ENCODE data around the gene TLX2.
A peak's percentile ranks its signal among the peaks of the same experiment; 100 is the strongest.

The TLX2 gene

GRCh38 chr2:74544634-74545033 is 30.4 kb downstream of the TLX2 start:
- Histone ChIP-seq H4K20me1 (ENCODE audit: insufficient read depth, low read length) (no peaks in the 10 kb centered on the region), H3K4me1 (ENCODE audit: insufficient read depth, low read length, severe bottlenecking) (no peaks in the 10 kb centered on the region), H3K4me3 (ENCODE audit: low read depth, low read length, poor library complexity, severe bottlenecking) (no peak overlapping the region), H3K4me2 (ENCODE audit: low read length) (no peak overlapping the region), H3K79me2 (ENCODE audit: insufficient read depth, low read length) (no peaks in the 10 kb centered on the region), H3K9me2 (ENCODE audit: low read depth, low read length) (no peaks in the 10 kb centered on the region), H3K27me3 (ENCODE audit: insufficient read depth, low read length) (peaks cover 10% of the 10 kb centered on the region), H3K9ac (ENCODE audit: low read length) (no peak overlapping the region), H3F3A (ENCODE audit: insufficient read depth, low read length) (no peaks in the 10 kb centered on the region), H3K9me3 (ENCODE audit: low read length) (no peaks in the 10 kb centered on the region), H3K36me3 (ENCODE audit: insufficient read depth, low read length) (no peaks in the 10 kb centered on the region), H3K27ac (ENCODE audit: low read depth, low read length, poor library complexity, severe bottlenecking) (no peak overlapping the region), H2AFZ (ENCODE audit: low read length) (no peak overlapping the region)
- TF ChIP-seq EZH2 (IDR thresholded peaks at IDR 0.05; ENCODE audit: borderline replicate concordance, low read length) (no peak), CTCF (IDR thresholded peaks at IDR 0.05; ENCODE audit: low read length) (peak; percentile 34; the same call in 1 of the 2 replicates)

GRCh38 chr2:74546004-74546403 is 31.8 kb downstream of the TLX2 start:
- Histone ChIP-seq H3K9me2 (ENCODE audit: low read depth, low read length) (no peaks in the 10 kb centered on the region), H3K4me1 (ENCODE audit: insufficient read depth, low read length, severe bottlenecking) (no peaks in the 10 kb centered on the region), H3K9me3 (ENCODE audit: low read length) (no peaks in the 10 kb centered on the region), H3K79me2 (ENCODE audit: insufficient read depth, low read length) (no peaks in the 10 kb centered on the region), H2AFZ (ENCODE audit: low read length) (no peak overlapping the region), H3K27ac (ENCODE audit: low read depth, low read length, poor library complexity, severe bottlenecking) (no peak overlapping the region), H3K9ac (ENCODE audit: low read length) (no peak overlapping the region), H3K36me3 (ENCODE audit: insufficient read depth, low read length) (no peaks in the 10 kb centered on the region), H3K4me3 (ENCODE audit: low read depth, low read length, poor library complexity, severe bottlenecking) (no peak overlapping the region), H3K4me2 (ENCODE audit: low read length) (no peak overlapping the region), H3F3A (ENCODE audit: insufficient read depth, low read length) (no peaks in the 10 kb centered on the region), H3K27me3 (ENCODE audit: insufficient read depth, low read length) (peaks cover 13% of the 10 kb centered on the region), H4K20me1 (ENCODE audit: insufficient read depth, low read length) (no peaks in the 10 kb centered on the region)
- TF ChIP-seq EZH2 (IDR thresholded peaks at IDR 0.05; ENCODE audit: borderline replicate concordance, low read length) (no peak), CTCF (IDR thresholded peaks at IDR 0.05; ENCODE audit: low read length) (no peak)

GRCh38 chr2:74548285-74548899 is 34.1 kb downstream of the TLX2 start:
- peaks cover 13% of the 10 kb centered on the region for H3K27me3 ChIP-seq (ENCODE audit: insufficient read depth, low read length)
- no peaks in the 10 kb centered on the region for H3K79me2 ChIP-seq (ENCODE audit: insufficient read depth, low read length)
- no peak overlapping the region for H2AFZ ChIP-seq (ENCODE audit: low read length)
- no peaks in the 10 kb centered on the region for H3K36me3 ChIP-seq (ENCODE audit: insufficient read depth, low read length)
- H3K27ac ChIP-seq (ENCODE audit: low read depth, low read length, poor library complexity, severe bottlenecking), result no peak overlapping the region
- H3K9me2 ChIP-seq (ENCODE audit: low read depth, low read length), result no peaks in the 10 kb centered on the region
- no peak overlapping the region for H3K4me2 ChIP-seq (ENCODE audit: low read length)
- H3F3A ChIP-seq (ENCODE audit: insufficient read depth, low read length), result no peaks in the 10 kb centered on the region
- H4K20me1 ChIP-seq (ENCODE audit: insufficient read depth, low read length), result no peaks in the 10 kb centered on the region
- H3K9me3 ChIP-seq (ENCODE audit: low read length), result no peaks in the 10 kb centered on the region
- H3K9ac ChIP-seq (ENCODE audit: low read length), result no peak overlapping the region
- TF ChIP-seq EZH2 (IDR thresholded peaks at IDR 0.05; ENCODE audit: borderline replicate concordance, low read length) (no peak), CTCF (IDR thresholded peaks at IDR 0.05; ENCODE audit: low read length) (no peak)
- H3K4me1 ChIP-seq (ENCODE audit: insufficient read depth, low read length, severe bottlenecking), result peaks cover 3% of the 10 kb centered on the region
- no peak overlapping the region for H3K4me3 ChIP-seq (ENCODE audit: low read depth, low read length, poor library complexity, severe bottlenecking)
